IPS DF 6.9 (cell line): Measurements from ENCODE around the gene CFAP73.

Experiments
- DNase-seq: peaks from one replicate; pipeline ENCODE4 v3.0.0-alpha.2; 2013; ENCODE audit warnings: low read depth, low spot score
- H3K27ac ChIP-seq: one replicate; pipeline ENCODE4 v1.5.1; 2013; ENCODE audit warnings: low read length, control low read depth
- H3K27me3 ChIP-seq: 2 replicates; pipeline ENCODE4 v1.6.1; 2013; ENCODE audit warnings: mild to moderate bottlenecking, low read length; ENCODE audit not compliant: control insufficient read depth, insufficient read depth
- H3K36me3 ChIP-seq: 2 replicates; pipeline ENCODE4 v1.6.1; 2013; ENCODE audit warnings: low read length; ENCODE audit not compliant: control insufficient read depth, insufficient read depth
- H3K4me1 ChIP-seq: 2 replicates; pipeline ENCODE4 v1.6.1; 2013; ENCODE audit warnings: low read length; ENCODE audit not compliant: control insufficient read depth, insufficient read depth
- H3K4me3 ChIP-seq: 2 replicates; pipeline ENCODE4 v1.5.1; 2013; ENCODE audit warnings: mild to moderate bottlenecking, low read length
- H3K9me3 ChIP-seq: 2 replicates; pipeline ENCODE4 v1.6.1; 2013; ENCODE audit warnings: low read length, inconsistent platforms; ENCODE audit not compliant: control insufficient read depth, insufficient read depth
- WGBS: extraction: QIAGEN DNeasy Blood & Tissue Kit; methylation state at CpG from one replicate; pipeline ENCODE4 v1.1.7; 2013; ENCODE audit warnings: mixed read lengths, missing lambda C conversion rate; ENCODE audit not compliant: insufficient read length, insufficient coverage; 5-methylcytosine and 5-hydroxymethylcytosine counted together

CFAP73 gene

DNA sequence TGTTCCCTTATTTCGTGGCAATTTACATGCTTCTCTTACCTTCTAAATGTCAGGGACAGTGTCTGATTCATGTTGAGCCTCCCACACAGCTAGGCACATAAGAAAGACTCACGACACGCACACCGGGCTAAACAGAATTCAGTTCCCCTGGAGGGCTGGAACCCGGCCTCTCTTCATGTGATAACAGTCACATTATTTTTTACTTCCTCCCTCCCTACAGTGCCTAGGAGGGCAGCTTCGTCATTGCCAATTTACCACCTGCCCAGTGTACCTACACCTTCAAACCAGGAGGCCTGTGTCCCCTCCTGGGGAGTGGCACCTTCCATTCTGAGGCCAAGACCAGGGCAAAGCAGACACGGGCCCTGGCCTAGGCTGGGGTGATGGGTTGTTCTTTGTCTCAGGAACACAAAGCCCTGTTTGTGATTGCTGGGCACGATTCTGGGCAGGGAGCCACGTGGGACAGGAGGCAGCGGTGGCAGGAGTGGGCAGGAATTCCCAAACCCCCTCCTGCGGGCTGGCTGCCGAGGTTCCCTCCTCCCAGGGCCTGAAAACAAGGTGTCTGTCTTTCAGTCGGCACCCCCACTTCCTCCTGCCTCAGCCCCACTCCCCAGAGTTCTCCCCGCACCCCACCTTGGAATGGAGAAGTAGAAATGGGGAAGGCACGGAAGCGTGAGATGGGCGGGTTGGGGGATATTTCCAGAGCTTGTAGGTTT, 7.2 kb upstream of the CFAP73 start:
- no peak overlapping the region for H3K27ac ChIP-seq
- no peaks in the 10 kb centered on the region for H3K36me3 ChIP-seq
- no peaks in the 10 kb centered on the region for H3K4me1 ChIP-seq
- no peak overlapping the region for H3K4me3 ChIP-seq
- no CpG with 5 or more reads among the region's 17 CpGs for WGBS
- H3K9me3 ChIP-seq: no peaks in the 10 kb centered on the region
- no peaks in the 10 kb centered on the region for H3K27me3 ChIP-seq
- DNase-seq: no peak

DNA sequence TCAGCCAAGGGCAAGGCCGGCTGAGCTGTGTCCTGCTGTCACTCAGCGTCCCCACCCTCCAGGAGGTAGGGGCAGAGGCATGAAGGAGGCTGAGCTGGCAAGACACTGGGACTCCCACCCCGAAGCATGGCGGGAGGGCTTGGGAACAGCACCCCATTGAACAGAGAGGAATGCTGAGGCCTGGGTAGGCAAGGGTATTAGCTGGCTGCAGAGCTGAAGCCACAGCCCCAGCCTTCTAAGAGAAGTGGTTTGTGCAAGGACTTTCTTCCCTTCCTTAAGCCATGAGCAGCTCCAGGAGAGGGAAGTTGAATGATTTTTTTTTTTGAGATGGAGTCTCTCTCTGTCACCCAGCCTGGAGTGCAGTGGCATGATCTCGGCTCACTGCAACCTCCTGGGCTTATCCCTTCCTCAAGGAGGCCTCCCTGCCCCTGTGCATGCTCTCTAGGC, 6.6 kb upstream of the CFAP73 start:
- no CpG with 5 or more reads among the region's 5 CpGs for WGBS
- Histone ChIP-seq H3K27ac (no peak overlapping the region), H3K4me3 (no peak overlapping the region), H3K27me3 (no peaks in the 10 kb centered on the region), H3K4me1 (no peaks in the 10 kb centered on the region), H3K36me3 (no peaks in the 10 kb centered on the region), H3K9me3 (no peaks in the 10 kb centered on the region)
- no peak for DNase-seq

DNA sequence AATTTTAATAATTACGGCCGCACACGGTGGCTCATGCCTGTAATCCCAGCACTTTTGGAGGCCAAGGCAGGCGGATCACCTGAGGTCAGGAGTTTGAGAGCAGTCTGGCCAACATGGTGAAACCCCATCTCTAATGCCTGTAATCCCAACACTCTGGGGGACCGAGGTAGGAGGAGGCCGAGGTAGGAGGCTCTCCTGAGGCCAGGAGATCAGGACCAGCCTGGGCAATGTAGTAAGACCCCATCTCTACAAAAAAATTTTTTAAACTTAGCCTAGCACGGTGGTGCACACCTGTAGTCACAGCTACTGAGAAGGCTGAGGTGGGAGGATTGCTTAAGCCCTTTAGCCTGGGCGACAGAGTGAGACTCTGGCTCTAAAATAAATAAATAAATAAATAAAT, 5.6 kb upstream of the CFAP73 start:
- H3K36me3 ChIP-seq: no peaks in the 10 kb centered on the region
- no peaks in the 10 kb centered on the region for H3K27me3 ChIP-seq
- H3K27ac ChIP-seq: no peak overlapping the region
- WGBS: no CpG with 5 or more reads among the region's 8 CpGs
- no peak for DNase-seq
- H3K4me1 ChIP-seq: no peaks in the 10 kb centered on the region
- H3K4me3 ChIP-seq: no peak overlapping the region
- no peaks in the 10 kb centered on the region for H3K9me3 ChIP-seq

DNA sequence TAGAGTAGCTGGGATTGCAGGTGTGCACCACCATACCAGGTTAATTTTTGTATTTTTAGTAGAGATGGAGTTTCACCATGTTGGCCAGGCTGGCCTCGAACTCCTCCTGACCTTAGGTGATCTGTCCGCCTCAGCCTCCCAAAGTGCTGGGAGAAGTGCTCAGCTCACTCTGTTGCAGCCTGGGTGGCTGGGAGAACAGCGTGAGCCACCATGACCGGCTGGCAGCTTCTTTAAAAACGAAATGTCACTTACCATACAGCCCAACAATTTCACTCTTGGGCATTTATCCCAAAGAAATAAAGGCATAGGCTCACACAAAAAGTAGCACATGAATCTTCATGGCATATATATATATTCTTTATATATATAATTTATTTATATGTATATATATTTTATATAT, 4.7 kb upstream of the CFAP73 start:
- WGBS: no CpG with 5 or more reads among the region's 5 CpGs

DNA sequence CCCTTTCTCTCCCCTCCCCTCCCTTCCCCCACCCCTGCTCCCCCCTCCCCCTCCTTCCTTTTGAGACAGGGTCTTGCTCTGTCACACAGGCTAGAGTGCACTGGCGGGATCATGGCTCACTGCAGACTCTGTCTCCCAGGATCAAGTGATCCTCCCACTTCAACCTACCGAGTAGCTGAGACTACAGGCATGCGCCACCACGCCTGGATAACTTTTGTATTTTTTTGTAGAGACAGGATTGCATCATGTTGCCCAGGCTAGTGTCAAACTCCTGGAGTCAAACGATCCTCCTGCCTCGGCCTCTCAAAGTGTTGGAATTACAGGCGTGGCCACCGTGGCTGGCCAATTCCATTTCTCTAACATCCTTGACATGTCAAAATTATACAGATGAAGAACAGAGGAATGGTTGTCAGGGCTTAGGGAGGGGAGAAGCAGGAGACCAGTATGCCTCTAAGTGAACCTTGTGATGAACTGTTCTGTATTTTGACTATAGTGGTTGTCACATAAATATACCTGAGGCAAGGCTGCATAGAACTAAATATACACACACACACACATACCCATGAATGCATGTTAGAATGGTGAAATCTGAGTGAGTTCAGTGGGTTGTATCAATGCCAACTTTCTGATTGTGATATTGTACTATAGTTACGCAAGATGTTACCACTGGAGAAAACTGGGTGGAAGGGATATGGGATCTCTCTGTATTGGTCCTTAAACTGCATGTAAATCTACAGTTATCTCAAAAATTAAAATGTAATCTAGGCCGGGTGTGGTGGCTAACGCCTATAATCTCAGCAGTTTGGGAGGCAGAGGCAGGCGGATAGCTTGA, 3.6 kb upstream of the CFAP73 start:
- Histone ChIP-seq H3K9me3 (no peaks in the 10 kb centered on the region), H3K36me3 (no peaks in the 10 kb centered on the region), H3K27ac (no peak overlapping the region), H3K27me3 (no peaks in the 10 kb centered on the region), H3K4me3 (no peak overlapping the region), H3K4me1 (peaks cover 6% of the 10 kb centered on the region; the same call in 1 of the 2 replicates)
- no CpG with 5 or more reads among the region's 12 CpGs for WGBS
- no peak for DNase-seq

More for the DNA sequence above, 4.7 kb upstream of the CFAP73 start:
- peaks cover 5% of the 10 kb centered on the region; the same call in 1 of the 2 replicates for H3K4me1 ChIP-seq
- H3K4me3 ChIP-seq: no peak overlapping the region
- no peak overlapping the region for H3K27ac ChIP-seq
- no peaks in the 10 kb centered on the region for H3K9me3 ChIP-seq
- no peaks in the 10 kb centered on the region for H3K27me3 ChIP-seq
- H3K36me3 ChIP-seq: no peaks in the 10 kb centered on the region
- no peak for DNase-seq

DNA sequence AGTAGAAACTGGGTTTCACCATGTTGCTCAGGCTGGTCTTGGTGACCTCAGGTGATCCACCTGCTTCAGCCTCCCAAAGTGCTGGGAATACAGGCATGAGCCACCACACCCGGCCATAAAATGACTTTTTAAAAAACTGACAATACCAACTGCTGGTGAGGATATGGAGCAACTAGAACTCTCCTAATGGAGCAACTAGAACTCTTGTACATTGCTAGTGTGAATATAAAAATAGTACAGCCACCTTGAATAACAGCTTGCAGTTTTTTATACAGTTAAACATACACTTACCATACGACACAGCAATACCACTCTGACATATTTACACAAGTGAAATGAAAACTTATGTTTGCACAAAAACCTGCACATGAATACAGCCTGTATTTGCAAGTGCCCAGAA, 2.5 kb upstream of the CFAP73 start:
- WGBS: no CpG with 5 or more reads among the region's 2 CpGs

DNA sequence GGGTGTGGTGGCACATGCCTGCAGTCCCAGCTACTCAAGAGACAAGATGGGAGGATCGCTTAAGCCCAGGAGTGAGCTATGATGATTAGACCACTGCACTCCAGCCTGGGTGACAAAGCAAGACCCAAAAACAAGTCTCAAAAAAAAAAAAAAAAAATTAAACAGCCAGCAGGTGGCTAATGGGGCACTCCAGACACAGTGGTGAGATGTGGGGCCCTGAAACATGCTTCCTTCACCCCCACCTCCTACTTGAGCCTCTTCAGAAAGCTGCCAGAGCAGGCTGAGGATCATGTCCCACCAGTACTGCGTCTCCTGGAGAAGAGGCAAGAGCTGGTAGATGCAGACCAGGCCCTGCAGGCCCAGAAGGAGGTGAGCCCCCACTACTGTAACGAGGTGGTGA, 2.1 kb downstream of the CFAP73 start:
- peaks cover 6% of the 10 kb centered on the region; the same call in 1 of the 2 replicates for H3K4me1 ChIP-seq
- no peak overlapping the region for H3K4me3 ChIP-seq
- H3K9me3 ChIP-seq: no peaks in the 10 kb centered on the region
- no peak for DNase-seq
- H3K27me3 ChIP-seq: peaks cover 3% of the 10 kb centered on the region; the same call in 1 of the 2 replicates
- no peak overlapping the region for H3K27ac ChIP-seq
- no CpG with 5 or more reads among the region's 3 CpGs for WGBS
- H3K36me3 ChIP-seq: no peaks in the 10 kb centered on the region

More for the DNA sequence above, 2.5 kb upstream of the CFAP73 start:
- H3K4me1 ChIP-seq: peaks cover 6% of the 10 kb centered on the region; the same call in 1 of the 2 replicates
- no peak for DNase-seq
- H3K9me3 ChIP-seq: no peaks in the 10 kb centered on the region
- H3K27ac ChIP-seq: no peak overlapping the region
- no peak overlapping the region for H3K4me3 ChIP-seq
- no peaks in the 10 kb centered on the region; the same call in 1 of the 2 replicates for H3K27me3 ChIP-seq
- H3K36me3 ChIP-seq: no peaks in the 10 kb centered on the region

DNA sequence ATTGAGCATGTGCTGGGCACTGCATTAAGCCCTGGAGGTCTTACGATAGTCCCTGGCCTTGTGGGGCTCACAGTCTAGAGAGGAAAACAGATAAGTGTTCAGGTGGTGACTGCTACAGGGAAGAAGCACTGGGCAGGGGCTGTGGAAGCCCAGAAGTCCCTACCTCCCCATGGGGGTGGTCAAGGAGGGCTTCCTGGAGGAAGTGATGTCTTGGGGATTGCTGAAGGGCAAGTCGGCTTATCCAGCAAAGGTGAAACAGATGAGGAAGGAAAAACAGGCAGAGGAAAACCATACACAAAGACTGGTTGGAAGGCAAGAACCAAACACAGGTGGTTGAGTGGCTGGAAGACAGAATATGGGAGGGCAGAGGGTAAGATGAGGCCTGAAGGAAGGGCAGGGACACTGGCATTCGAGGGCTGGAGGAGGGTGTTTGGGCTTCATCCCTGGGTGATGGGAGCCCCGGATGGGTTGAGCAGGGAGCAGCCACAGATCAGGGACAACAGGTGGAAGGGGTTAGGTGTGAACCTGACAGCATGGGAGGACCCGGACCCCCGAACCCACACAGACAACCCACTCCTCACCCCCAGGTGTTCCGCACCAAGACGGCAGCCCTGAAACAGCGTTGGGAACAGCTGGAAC, 2.8 kb downstream of the CFAP73 start:
- Histone ChIP-seq H3K9me3 (no peaks in the 10 kb centered on the region), H3K4me3 (no peak overlapping the region; the same call in 1 of the 2 replicates), H3K36me3 (0 out of 2 replicates have a peak, but pooled peaks cover under 1% of the 10 kb centered on the region), H3K27me3 (peaks cover 3% of the 10 kb centered on the region; the same call in 1 of the 2 replicates), H3K4me1 (peaks cover 6% of the 10 kb centered on the region; the same call in 1 of the 2 replicates), H3K27ac (no peak overlapping the region)
- WGBS: no CpG with 5 or more reads among the region's 9 CpGs
- DNase-seq: no peak

DNA sequence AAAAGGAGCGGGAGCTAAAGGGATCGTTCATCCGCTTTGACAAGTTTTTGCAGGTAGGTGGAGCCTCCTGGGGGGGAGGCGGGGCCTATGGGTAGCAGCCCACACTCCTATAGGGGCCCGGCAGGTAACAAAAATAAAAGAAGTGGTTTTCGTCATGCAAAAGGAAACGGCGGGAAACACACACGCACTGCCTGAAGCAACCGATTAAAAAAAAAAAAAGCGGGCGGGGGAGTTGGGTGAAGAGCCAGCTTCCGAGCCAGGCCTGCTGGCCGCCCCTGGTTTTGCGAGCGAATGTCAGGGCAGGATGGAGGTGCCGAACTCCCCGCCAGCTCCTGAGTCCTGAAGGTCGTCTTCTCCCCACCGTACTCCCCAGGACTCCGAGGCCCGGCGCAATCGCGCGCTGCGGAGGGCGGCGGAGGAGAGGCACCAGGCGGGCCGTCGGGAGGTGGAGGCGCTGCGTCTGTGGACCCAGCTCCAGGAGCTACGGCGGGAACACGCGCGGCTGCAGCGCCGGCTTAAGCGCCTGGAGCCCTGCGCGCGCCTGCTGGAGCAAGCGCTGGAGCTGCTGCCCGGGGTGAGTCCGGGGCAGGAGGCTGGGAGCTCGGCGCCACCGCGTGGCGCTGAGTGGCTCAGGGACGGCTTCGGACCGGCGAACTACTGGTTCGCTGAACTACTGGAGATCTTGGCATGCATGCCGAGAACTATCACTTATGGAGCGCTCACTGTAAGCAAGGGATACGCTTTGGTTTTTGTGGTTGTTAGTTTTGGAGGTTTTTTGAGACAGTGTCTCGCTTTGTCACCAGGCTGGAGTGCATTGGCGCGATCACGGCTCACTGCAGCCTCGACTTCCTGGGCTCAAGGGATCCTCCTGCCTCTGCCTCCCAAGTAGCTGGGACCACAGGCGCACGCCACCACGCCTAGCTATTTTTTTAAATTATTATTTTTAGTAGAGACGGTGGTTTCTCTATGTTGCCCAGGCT, 3.6 kb downstream of the CFAP73 start:
- no peak for DNase-seq
- no CpG with 5 or more reads among the region's 70 CpGs for WGBS
- H3K4me3 ChIP-seq: peak overlapping the region; percentile 49; the same call in 1 of the 2 replicates

More for the DNA sequence above, 3.6 kb downstream of the CFAP73 start:
- Histone ChIP-seq H3K27ac (no peak overlapping the region), H3K9me3 (no peaks in the 10 kb centered on the region), H3K36me3 (peaks cover 7% of the 10 kb centered on the region; the same call in 1 of the 2 replicates), H3K4me1 (peaks cover 6% of the 10 kb centered on the region; the same call in 1 of the 2 replicates), H3K27me3 (peaks cover 3% of the 10 kb centered on the region; the same call in 1 of the 2 replicates)
